ENCODE data around the gene PRH1. TPM values are rescaled to one million over a fixed set of nuclear protein-coding genes. Genes with fewer than 3 reads are reported as not detected.
A peak's percentile ranks its signal among the peaks of the same experiment; 100 is the strongest.

The PRH1 gene
- total and polyA plus RNA-seq, 2 of the 13 experiments (the other 11 are each of a cell fraction or from before 2014, with no cell fraction given) = 5.3 to 18.8 TPM

DNA sequence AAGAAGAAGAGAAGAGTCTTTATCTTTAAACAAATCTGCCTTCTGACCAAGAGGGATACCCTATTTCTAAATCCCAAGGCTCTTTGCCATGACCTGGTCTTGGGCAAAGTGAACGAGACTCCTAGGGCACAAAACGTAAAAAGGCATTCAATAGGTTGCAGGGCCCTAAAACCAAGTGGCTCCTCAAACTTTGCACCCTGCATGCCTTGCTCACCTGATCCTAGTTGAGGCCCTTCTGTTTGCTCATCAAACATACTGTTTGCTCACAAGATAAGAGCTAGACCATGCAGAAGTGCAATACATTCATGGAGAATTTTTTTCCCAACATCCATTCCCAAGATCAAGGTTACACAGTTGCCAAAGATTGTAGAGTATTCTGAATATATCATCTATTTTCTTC is 7.9 kb upstream of the PRH1 start (continued):
- TF ChIP-seq DPF2 (CRISPR knock-in tag; IDR thresholded peaks at IDR 0.05; ENCODE audit: borderline replicate concordance, low read depth) = peak; percentile 99
- no peak for TF ChIP-seq PCBP2 (optimal IDR thresholded peaks at IDR 0.05; ENCODE audit: low read depth, low read length, poor library complexity, severe bottlenecking)
- no peak for TF ChIP-seq ZC3H13 (CRISPR knock-in tag; IDR thresholded peaks at IDR 0.05)
- peak; percentile 67; the same call in 1 of the 2 replicates for TF ChIP-seq ZNF652 (CRISPR knock-in tag; IDR thresholded peaks at IDR 0.05; ENCODE audit: borderline replicate concordance, low read depth)
- TF ChIP-seq, protein P1, sequence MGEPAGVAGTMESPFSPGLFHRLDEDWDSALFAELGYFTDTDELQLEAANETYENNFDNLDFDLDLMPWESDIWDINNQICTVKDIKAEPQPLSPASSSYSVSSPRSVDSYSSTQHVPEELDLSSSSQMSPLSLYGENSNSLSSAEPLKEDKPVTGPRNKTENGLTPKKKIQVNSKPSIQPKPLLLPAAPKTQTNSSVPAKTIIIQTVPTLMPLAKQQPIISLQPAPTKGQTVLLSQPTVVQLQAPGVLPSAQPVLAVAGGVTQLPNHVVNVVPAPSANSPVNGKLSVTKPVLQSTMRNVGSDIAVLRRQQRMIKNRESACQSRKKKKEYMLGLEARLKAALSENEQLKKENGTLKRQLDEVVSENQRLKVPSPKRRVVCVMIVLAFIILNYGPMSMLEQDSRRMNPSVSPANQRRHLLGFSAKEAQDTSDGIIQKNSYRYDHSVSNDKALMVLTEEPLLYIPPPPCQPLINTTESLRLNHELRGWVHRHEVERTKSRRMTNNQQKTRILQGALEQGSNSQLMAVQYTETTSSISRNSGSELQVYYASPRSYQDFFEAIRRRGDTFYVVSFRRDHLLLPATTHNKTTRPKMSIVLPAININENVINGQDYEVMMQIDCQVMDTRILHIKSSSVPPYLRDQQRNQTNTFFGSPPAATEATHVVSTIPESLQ (CRISPR knock-in tag; conservative IDR thresholded peaks at IDR 0.05) = no peak
- no peak for TF ChIP-seq ZNF496 (CRISPR knock-in tag; IDR thresholded peaks at IDR 0.05; ENCODE audit: insufficient replicate concordance)
- TF ChIP-seq, protein P2, sequence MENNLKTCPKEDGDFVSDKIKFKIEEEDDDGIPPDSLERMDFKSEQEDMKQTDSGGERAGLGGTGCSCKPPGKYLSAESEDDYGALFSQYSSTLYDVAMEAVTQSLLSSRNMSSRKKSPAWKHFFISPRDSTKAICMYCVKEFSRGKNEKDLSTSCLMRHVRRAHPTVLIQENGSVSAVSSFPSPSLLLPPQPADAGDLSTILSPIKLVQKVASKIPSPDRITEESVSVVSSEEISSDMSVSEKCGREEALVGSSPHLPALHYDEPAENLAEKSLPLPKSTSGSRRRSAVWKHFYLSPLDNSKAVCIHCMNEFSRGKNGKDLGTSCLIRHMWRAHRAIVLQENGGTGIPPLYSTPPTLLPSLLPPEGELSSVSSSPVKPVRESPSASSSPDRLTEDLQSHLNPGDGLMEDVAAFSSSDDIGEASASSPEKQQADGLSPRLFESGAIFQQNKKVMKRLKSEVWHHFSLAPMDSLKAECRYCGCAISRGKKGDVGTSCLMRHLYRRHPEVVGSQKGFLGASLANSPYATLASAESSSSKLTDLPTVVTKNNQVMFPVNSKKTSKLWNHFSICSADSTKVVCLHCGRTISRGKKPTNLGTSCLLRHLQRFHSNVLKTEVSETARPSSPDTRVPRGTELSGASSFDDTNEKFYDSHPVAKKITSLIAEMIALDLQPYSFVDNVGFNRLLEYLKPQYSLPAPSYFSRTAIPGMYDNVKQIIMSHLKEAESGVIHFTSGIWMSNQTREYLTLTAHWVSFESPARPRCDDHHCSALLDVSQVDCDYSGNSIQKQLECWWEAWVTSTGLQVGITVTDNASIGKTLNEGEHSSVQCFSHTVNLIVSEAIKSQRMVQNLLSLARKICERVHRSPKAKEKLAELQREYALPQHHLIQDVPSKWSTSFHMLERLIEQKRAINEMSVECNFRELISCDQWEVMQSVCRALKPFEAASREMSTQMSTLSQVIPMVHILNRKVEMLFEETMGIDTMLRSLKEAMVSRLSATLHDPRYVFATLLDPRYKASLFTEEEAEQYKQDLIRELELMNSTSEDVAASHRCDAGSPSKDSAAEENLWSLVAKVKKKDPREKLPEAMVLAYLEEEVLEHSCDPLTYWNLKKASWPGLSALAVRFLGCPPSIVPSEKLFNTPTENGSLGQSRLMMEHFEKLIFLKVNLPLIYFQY (CRISPR knock-in tag; IDR thresholded peaks at IDR 0.05; ENCODE audit: borderline replicate concordance) = peak; percentile 32; the same call in 1 of the 2 replicates
- no peak for TF ChIP-seq ZSCAN30 (CRISPR knock-in tag; IDR thresholded peaks at IDR 0.05)
- peak; percentile 74; the same call in 1 of the 2 replicates for TF ChIP-seq ZNF747 (CRISPR knock-in tag; IDR thresholded peaks at IDR 0.05; ENCODE audit: borderline replicate concordance)
- TF ChIP-seq ZNF703 (CRISPR knock-in tag; IDR thresholded peaks at IDR 0.05; ENCODE audit: borderline replicate concordance) = peak; percentile 80; the same call in 1 of the 2 replicates
- no peak for TF ChIP-seq ZFP36L1 (CRISPR knock-in tag; IDR thresholded peaks at IDR 0.05)
- peak; percentile 84 for TF ChIP-seq THAP11 (CRISPR knock-in tag; IDR thresholded peaks at IDR 0.05)
- TF ChIP-seq ERF (CRISPR knock-in tag; IDR thresholded peaks at IDR 0.05) = peak; percentile 94
- no peak for TF ChIP-seq ZNF672 (CRISPR knock-in tag; IDR thresholded peaks at IDR 0.05)
- TF ChIP-seq DNMT3B (CRISPR knock-in tag; conservative IDR thresholded peaks at IDR 0.05) = 0 out of 2 replicates have a peak, but pooled peaks have one; percentile 24
- no peak; the same call in 1 of the 2 replicates for TF ChIP-seq TGIF2 (CRISPR knock-in tag; IDR thresholded peaks at IDR 0.05)
- TF ChIP-seq ZNF12 (CRISPR knock-in tag; IDR thresholded peaks at IDR 0.05) = peak; percentile 83; the same call in 1 of the 2 replicates
- TF ChIP-seq, protein P3, sequence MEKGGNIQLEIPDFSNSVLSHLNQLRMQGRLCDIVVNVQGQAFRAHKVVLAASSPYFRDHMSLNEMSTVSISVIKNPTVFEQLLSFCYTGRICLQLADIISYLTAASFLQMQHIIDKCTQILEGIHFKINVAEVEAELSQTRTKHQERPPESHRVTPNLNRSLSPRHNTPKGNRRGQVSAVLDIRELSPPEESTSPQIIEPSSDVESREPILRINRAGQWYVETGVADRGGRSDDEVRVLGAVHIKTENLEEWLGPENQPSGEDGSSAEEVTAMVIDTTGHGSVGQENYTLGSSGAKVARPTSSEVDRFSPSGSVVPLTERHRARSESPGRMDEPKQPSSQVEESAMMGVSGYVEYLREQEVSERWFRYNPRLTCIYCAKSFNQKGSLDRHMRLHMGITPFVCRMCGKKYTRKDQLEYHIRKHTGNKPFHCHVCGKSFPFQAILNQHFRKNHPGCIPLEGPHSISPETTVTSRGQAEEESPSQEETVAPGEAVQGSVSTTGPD (CRISPR knock-in tag; IDR thresholded peaks at IDR 0.05) = no peak
- TF ChIP-seq ZNF431 (CRISPR knock-in tag; IDR thresholded peaks at IDR 0.05; ENCODE audit: borderline replicate concordance, low read depth) = 0 out of 2 replicates have a peak, but pooled peaks have one; percentile 42
- TF ChIP-seq DNMT1 (CRISPR knock-in tag; IDR thresholded peaks at IDR 0.05) = no peak
- TF ChIP-seq BHLHE40 (IDR thresholded peaks at IDR 0.05; ENCODE audit: low read length) = peak; percentile 96
- TF ChIP-seq, protein P4, sequence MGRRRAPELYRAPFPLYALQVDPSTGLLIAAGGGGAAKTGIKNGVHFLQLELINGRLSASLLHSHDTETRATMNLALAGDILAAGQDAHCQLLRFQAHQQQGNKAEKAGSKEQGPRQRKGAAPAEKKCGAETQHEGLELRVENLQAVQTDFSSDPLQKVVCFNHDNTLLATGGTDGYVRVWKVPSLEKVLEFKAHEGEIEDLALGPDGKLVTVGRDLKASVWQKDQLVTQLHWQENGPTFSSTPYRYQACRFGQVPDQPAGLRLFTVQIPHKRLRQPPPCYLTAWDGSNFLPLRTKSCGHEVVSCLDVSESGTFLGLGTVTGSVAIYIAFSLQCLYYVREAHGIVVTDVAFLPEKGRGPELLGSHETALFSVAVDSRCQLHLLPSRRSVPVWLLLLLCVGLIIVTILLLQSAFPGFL (CRISPR knock-in tag; IDR thresholded peaks at IDR 0.05) = no peak
- TF ChIP-seq ZNF24 (IDR thresholded peaks at IDR 0.05) = no peak
- TF ChIP-seq PAWR (CRISPR knock-in tag; IDR thresholded peaks at IDR 0.05; ENCODE audit: borderline replicate concordance) = no peak
